NCI-H748 treated with DMSO at 0.1 percent for 48 hours (cell line): Measurements from ENCODE around the gene RAB11FIP3.
A peak's percentile ranks its signal among the peaks of the same experiment; 100 is the strongest.
"Not testable (repeated sequence)": the region's sequence is repeated elsewhere in the genome, so short reads cannot be mapped to it uniquely, and the experiment has no call there.

Experiments used
- DNase-seq: peaks from one replicate; lab custom pipeline; 2025; lab: John Stamatoyannopoulos, UW

Gene RAB11FIP3, protein sequence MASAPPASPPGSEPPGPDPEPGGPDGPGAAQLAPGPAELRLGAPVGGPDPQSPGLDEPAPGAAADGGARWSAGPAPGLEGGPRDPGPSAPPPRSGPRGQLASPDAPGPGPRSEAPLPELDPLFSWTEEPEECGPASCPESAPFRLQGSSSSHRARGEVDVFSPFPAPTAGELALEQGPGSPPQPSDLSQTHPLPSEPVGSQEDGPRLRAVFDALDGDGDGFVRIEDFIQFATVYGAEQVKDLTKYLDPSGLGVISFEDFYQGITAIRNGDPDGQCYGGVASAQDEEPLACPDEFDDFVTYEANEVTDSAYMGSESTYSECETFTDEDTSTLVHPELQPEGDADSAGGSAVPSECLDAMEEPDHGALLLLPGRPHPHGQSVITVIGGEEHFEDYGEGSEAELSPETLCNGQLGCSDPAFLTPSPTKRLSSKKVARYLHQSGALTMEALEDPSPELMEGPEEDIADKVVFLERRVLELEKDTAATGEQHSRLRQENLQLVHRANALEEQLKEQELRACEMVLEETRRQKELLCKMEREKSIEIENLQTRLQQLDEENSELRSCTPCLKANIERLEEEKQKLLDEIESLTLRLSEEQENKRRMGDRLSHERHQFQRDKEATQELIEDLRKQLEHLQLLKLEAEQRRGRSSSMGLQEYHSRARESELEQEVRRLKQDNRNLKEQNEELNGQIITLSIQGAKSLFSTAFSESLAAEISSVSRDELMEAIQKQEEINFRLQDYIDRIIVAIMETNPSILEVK

DNA sequence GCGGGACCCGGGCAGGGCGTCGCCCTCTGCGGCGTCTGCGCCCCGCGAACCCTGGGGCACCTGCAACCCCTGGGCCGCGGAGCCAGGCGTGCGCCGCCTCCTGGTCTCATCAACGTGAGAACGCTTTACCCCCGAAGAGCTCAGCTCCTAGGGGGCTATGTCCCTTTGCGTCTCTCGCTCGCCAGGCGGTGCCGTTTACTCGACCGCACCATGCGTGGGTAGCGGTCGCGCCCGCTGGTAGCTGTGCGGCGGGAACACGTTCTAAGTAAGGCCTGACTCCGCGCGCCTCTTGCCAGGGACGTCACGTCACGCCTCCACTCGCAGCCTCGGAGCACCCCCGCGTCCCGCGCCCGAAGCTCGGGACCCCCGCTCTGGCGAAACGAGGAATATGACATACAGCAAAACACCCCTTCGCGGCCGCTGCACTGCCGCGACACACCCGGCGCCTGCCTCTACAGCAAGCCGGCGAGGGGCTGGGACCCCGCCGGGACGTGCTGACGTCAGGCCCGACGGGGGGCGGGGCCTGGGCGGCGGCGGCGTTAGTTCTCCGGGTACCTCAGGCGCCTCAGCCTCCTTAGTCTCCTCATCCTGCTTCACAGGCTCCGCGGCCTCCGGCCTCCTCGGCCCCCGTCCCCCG, at the start of gene RAB11FIP3:
Gene RAB11FIP3, plus strand, starts transcription at position 568 of the 637 bp plus-strand sequence. CDS start 358 bp downstream, outside the sequence.
- peak; percentile 56 for DNase-seq

DNA sequence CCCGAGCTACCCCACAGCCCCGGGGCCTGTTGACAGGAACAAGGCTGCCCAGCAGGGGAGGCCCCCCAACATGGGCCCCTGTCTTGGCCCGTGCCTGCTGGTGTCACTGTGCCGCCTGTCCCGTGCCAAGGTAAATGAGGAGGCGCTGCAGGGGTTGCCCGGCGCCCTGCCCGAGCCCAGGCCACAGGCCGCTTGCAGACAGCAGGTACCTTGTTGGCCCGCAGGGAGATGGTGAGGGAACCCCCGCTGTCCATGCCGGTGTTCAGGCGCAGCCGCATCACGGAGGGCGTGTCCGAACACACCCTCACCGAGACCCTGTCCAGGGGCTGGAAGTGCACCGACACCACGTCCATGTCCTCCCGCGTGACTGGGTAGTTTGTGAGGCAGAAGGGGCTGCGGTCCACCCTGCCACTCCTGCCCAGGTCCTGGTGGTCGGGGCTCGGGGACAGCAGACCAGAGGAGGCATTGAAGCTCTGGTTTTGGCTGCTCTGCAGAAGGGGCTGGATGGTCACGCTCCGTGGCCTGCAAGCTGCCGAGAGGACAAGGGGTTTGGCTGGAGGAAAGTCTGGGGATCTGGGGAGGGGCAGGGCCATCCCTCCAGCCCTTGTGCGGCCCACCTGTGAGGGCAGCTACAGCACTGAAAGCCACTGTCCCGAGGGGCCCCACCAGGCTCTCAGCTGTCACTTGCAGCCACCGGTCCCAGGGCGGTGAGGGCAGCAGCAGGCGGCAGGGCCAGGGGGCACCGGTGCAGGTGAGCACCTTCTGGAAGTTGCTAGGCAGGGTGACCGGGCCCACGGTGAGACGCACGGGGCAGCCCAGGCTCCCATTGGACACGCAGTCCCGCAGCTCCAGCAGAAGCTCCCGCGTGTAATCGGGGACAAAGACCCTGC, 49.3 kb upstream of the RAB11FIP3 start:
- DNase-seq, result no peak

DNA sequence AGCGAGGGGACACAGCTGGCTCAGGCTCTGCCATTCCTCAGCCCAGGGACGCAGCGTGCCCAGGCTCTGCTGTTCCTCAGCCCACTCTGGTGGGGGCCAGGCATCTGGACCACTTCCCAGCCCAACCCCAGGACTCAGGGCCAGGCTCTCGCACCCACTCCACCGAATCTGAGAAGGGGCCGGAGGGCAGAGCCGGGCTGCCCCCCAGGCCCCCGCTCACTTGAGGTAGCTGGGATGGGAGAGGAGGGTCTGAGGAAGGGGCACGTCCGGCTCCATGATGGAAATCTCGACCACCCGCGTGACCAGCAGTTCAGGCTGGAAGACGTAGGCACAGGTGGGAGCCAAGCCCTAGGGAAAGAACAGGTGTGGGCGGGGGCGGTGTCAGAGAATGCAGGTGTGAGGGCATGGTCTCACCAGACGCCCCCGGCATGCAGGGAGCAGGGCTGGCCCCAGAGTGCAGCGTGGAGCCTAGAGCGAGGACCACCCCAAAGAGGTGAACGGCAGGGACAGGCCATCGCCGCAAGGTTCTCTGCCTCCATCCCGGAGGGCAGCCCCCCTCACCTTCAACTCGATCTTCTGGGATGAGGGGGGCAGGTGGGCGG, 48.5 kb upstream of the RAB11FIP3 start:
- no peak for DNase-seq

DNA sequence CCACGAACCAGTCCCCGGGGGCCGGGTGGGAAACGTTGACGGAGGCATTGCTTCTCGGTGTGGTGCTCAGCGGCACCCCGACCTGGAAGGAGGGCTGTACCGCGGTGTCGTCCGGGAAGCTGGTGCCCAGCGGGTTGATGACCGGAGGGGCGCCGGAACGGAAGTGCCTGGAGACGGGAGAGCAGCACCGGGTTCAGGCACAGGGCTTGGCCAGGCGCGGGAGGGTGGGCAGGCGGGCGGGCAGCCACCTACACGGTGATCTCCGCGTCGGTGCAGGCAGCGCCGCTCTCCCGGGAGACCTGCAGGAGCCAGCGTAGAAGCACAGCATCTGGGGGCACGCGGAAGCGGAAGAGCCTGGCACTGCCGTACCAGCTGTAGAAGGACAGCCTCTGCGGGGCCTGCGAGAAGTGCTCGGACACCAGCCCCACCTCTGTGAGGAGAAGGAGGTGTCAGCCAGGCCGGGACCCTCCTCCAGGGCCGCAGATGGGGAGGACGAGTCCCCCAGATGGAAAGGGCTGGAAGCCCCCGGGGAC, 48.0 kb upstream of the RAB11FIP3 start:
- DNase-seq, result no peak

DNA sequence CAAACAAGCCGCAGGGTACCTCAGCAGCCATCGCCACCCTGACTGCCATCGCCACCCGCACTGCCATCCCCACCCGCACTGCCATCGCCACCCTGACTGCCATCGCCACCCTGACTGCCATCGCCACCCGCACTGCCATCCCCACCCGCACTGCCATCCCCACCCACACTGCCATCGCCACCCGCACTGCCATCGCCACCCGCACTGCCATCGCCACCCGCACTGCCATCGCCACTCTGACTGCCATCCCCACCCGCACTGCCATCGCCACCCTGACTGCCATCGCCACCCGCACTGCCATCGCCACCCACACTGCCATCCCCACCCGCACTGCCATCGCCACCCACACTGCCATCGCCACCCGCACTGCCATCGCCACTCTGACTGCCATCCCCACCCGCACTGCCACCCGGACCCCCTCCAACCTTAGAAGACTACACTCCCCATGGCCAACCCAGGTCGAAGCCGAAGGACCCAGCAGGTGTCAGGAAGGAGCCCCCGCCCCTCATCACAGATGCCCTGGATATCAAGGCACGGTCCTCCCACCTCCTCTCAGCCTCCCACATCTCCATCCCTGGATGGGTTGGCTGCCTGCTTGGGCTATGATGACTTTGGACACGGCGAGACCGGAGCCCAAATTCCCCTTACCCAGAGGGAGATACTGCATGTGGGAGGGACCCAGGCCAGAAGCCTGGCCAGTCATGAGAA, 47.2 kb upstream of the RAB11FIP3 start:
- not testable (repeated sequence) for DNase-seq

DNA sequence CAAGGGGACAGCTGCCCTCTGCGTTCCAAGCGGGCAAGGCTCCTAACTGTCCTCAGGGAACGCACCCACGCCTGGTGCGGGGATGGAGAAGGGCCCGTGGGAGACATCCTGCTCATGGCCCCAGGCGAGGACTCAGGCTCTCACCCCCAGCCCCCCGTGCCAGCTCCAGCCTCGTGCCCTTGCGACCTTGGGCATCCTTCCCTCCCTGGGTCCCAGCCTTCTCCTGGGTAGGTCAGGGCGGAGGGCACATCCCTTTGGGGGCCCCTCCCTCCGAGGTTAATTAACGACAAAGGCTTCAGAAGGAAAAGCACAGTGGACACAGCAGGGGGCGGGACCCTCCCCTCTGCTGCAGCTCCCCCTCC, 46.6 kb upstream of the RAB11FIP3 start:
- DNase-seq, result no peak

DNA sequence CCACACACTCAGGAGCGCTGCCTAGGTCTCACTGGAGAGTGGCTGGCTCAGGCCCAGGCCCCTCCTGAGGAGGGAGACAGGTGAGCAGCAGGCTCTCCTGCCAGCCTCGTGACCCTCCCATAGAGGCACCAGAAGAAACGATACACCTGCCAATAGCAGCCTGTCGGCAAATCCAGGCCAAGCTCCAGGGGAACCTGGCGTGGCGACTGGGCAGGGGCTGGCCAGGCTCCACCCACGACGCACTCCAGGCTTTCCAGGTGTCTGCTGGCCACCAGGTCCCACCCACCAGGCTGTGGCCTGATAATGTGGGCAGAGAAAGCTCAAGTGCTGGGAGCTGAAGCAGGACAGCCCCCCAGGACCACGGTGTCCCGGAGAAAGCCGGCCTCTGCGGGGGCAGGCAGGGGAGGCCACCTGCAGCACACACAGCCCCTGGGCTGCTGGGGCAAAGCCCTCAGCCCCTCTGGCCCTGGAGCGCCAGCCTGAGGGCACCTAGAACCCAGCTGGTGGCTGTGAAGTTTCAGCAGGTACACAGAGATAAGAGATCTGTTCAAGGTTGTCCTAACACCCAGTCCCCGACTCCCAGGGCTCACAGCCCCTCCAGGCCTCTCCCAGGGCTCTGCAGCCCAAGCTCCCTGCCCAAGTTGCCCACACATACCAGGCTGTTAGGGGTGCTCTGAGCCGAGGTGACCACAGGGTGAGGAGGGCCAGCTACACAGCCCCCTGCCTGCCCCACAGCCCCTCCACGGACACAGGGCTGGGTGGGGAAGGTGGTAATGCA, 46.1 kb upstream of the RAB11FIP3 start:
- DNase-seq, result peak; percentile 16

DNA sequence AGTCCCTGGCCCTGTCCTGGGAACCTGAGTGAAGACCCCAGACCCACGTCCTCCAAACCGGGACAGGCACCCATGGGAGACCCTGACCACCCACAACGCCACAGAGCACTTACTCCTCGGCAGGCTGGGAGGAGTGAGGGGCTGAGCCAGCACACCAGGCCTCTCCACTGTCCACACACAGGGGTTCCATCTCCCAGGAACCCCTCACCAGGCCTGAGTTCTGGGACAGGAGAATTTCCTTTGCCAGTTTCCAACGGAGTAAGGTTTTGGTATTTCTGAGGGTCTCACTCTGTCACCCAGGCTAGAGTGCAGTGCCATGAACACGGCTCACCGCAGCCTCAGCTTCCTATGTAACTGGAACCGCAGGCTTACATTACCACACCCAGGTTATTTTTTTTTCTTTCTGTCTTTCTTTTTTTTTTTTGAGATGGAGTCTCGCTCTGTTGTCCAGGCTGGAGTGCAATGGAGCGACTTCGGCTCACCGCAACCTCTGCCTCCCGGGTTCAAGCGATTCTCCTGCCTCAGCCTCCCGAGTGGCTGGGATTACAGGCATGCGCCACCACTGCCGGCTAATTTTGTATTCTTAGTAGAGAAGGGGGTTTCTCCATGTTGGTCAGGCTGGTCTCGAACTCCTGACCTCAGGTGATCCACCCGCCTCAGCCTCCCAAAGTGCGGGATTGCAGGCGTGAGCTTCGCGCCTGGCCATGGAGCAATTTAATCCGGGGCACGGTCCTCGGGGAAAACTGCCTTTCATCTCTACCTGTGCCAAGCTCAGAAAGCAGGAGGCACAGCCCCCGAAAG, 45.3 kb upstream of the RAB11FIP3 start:
- no peak for DNase-seq

DNA sequence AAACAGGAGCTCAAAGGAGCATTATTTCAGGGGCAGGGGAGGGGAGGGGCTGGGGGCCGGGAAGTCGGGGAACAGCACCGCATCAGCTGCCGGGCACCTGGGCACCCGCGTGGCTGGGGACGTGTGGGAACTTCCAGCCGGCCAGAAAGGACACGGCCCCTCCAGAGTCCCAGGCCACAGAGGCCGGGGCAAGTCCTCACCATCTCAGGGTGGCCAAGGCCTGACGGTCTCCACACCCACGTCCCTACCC, 44.8 kb upstream of the RAB11FIP3 start:
- no peak for DNase-seq

DNA sequence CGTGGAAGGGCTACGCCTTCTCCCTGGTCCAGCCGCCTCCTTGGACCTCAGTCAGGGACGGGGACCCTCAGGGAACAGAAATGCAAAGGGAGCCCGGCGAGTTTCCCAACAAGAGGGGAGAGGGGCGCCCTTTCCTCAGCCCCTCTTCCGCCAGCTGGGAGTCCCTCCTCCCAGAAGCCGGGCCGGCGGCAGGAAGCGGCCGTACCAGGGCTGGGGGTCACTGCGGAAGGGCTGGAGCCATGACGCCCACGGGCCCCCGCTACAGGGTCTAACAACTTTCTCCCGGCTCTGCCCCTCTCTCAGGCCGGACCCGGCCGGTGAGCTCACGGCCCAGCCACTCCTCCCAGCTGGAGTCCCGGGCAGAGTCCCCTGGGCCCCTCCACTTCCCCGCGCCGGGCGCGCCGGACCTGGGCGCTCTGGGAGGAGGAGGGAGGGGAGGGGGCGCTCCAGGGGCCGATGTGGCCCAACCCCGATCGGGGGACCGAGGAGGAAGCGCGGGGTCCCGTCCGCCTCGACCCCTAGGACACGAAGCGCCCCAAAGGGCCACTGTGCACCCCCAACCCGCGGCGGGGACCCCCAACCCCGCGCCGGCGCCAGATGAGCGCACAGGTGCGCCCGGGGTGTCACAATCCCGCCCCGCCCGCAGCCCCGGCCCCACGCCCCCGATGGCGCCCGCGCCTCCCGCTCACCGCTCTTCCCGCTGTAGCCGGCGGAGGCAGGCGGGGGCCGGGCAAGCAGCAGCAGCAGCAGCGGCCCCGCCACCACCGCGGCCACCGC, 44.2 kb upstream of the RAB11FIP3 start:
- DNase-seq, result no peak

DNA sequence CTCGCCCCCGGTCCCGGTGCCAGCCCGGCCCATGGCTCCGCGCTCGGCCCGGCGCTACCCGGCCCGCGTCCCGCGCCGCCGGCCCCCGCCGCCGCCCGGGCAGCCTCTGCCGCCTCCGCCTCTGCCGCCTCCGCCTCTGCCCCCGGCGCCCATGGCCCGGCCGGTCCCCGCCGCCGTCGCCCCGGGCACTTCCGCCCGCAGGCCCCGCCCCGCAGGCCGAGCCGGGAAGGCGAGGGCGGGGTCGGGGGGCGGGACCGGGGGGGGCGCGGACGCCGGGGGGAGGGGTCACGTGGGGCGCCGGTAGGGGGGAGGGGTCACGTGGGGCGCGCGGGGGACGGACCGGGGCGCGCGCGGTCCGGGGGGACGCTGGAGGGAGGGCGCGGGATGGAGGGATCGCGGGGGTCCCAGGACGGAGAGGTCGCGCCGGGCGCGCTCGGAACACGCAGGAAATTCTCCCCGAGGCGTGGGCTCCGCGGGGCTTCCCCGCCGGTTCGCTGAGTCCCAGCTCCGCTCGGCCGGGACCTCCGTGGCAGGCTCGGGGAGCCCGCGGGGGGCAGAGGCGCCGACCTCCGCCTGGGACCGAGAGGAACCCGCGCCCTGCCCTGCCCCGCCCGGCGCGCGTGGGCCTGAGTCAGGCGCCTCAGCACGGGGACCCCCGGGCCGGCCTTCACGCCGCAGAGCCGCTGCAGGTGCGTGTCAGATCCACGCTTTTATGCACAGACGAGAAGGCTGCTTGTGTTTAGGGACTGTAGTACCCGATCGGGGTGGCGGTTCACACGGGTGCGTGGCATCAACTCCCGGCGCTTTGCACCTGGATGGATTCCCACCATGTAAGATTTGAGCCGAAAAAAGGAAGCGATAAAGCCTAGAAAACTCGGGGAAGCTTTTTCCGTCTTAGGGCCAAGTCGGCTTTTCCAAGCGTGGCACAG, 43.4 kb upstream of the RAB11FIP3 start, which contains the start of gene PGAP6:
Gene PGAP6, minus strand, starts transcription at position 190 of the 929 bp plus-strand sequence. Its CDS starts 157 bp downstream, at position 33.
- DNase-seq, result peak; percentile 2

DNA sequence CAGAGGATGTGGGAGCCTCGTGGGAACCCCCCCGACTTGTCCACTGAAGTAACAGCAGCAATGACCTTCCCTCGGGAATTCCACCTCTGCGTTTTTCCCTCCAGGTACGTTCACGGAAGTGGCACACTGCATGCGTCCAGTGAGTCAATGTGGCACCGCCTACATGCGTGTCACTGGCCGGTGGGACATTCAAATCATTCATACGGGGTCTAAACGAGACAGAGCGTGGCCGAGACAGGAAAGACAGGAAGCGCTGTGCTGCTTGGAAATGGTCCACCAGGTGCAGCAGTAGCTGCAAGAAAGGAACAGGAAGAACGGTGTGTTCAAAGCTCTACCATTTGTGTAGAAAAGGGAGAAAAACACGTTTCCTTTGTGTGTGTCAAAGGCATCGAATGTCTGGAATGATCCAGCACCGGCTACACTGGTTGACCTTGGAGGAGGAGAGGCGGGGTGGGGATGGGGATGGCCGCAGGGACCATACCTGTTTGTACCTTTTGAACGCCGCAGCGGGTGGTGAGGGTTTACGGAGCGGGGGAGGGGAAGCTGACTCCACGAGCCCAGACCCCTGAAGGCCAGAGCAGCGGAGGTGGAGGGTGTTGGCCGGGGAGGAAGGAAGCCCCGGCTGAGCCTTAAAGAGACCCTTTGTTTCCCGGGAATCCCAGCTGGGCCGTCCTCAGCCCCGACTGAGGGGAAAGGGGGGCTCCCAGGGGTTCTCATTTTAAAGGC, 42.0 kb upstream of the RAB11FIP3 start:
- DNase-seq, result peak; percentile 6

DNA sequence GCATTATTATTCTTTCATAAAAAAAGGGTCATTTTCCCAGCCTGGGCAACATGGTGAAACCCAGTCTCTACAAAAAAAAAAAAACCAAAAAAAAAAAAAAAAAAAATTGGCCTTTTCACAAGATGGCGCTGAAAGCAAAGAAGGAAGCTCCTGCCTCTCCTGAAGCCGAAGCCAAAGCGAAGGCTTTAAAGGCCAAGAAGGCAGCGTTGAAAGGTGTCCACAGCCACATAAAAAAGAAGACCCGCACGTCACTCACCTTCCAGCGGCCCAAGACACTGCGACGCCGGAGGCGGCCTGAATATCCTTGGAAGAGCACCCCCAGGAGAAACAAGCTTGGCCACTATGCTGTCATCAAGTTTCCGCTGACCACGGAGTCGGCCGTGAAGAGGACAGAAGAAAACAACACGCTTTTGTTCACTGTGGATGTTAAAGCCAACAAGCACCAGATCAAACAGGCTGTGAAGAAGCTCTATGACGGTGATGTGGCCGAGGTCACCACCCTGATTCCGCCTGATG, 38.8 kb upstream of the RAB11FIP3 start:
- DNase-seq, result no peak

DNA sequence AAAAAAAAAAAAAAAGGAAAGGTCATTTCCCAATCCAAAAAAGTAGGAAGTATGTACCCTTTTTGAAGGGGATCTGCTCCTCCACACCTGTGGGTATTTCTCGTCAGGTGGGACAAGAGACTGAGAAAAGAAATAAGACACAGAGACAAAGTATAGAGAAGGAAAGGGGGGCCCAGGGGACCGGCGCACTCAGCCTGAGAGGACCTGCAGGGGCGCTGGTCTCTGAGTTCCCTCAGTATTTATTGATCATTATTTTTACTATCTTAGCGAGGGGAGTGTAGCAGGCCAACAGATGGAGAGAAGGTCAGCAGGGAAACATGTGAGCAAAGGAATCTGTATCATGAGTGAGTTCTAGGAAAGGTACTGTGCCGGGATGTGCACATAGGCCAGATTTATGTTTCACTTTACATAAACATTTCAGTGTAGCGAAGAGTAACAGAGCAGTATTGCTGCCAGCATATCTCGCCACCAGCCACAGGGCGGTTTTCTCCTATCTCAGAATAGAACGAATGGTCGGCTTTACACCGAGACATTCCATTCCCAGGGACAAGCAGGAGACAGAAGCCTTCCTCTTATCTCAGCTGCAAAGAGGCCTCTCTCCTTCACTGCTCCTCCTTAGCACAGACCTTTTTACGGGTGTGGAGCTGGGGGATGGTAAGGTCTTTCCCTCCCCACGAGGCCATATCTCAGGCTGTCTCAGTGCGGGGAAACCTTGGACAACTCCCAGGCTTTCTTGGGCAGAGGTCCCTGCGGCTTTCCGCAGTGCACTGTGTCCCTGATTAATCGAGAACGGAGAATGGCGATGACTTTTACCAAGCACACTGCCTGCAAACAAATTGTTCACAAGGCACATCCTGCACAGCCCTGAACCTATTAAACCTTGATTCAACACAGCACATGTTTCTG, 37.4 kb upstream of the RAB11FIP3 start:
- DNase-seq, result not testable (repeated sequence)

DNA sequence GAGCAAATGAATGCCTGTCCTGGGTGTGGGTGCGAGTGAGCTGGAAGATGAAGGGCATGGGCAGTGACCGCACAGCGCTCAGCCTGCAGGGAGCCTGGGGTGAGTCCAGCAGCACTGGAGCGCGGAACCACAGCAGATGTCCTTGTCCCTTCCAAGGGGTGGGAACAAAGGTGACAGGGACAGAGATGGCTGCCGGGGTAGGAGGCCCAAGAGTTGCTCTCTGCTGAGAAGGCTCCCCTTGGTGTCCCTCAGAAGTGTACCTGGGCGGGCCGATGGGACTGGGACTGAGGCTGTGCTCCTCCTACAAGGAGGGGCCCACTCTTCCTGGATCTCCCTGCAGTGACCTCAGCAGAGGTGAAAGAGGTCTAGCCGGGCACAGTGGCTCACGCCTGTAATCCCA, 36.1 kb upstream of the RAB11FIP3 start:
- no peak for DNase-seq
